ENCODE measurements around the gene KCP. TPM values are rescaled to one million over a fixed set of nuclear protein-coding genes. Genes with fewer than 3 reads are reported as not detected.
"Not testable (repeated sequence)": the region's sequence is repeated elsewhere in the genome, so short reads cannot be mapped to it uniquely, and the experiment has no call there.

The KCP gene
- total RNA-seq, 1 experiment from 2014 or later = 2.7 TPM

- peak overlapping the region; percentile 41; the same call in 1 of the 2 replicates for H3K4me3 Mint-ChIP-seq
- DNase-seq (ENCODE audit: low spot score) (no peak), ATAC-seq (no peak)
- ChIA-PET POLR2A (interaction anchor here (1.1 kb wide), 1 partner anchor 140 kb away, joined by 4 read pairs; no protein-coding TSS in a partner anchor), CTCF (interaction anchor here (0.8 to 2.4 kb wide), 6 partner anchors 24 to 178 kb away, joined by 3 to 15 read pairs (median 4); partner anchors contain the start of gene IRF5)
- H3K27me3 Mint-ChIP-seq (ENCODE audit: low read depth) = peaks cover 84% of the 10 kb centered on the region
- H3K4me1 Mint-ChIP-seq = peaks cover 30% of the 10 kb centered on the region
- no peaks in the 10 kb centered on the region for H3K9me3 Mint-ChIP-seq
- no peaks in the 10 kb centered on the region for H3K36me3 Mint-ChIP-seq
- H3K27ac Mint-ChIP-seq = no peak overlapping the region
- TF ChIP-seq IRF1 (CRISPR knock-in tag; IDR thresholded peaks at IDR 0.05) = no peak
- 0 out of 2 replicates have a peak, but pooled peaks have one; percentile 22 for TF ChIP-seq ZNF263 (CRISPR knock-in tag; IDR thresholded peaks at IDR 0.05; ENCODE audit: low read depth)
- TF ChIP-seq ZNF671 (CRISPR knock-in tag; IDR thresholded peaks at IDR 0.05) = no peak
- no peak for TF ChIP-seq CBFB (CRISPR knock-in tag; IDR thresholded peaks at IDR 0.05; ENCODE audit: low read depth)
- TF ChIP-seq ZNF512 (CRISPR knock-in tag; IDR thresholded peaks at IDR 0.05; ENCODE audit: borderline replicate concordance) = no peak
These were observed 3.5 kb upstream of the KCP start for GRCh38 chr7:128913870-128914565.

GRCh38 chr7:128912709-128913495, 2.4 kb upstream of the KCP start:
- ATAC-seq; POLR2A ChIA-PET; H3K27ac Mint-ChIP-seq; H3K9me3 Mint-ChIP-seq; DNase-seq (ENCODE audit: low spot score); H3K36me3 Mint-ChIP-seq; H3K4me3 Mint-ChIP-seq: not testable (repeated sequence)
- H3K4me1 Mint-ChIP-seq = peaks cover 31% of the 10 kb centered on the region
- peaks cover 82% of the 10 kb centered on the region for H3K27me3 Mint-ChIP-seq (ENCODE audit: low read depth)
- CTCF ChIA-PET = interaction anchor here (2.4 to 4.7 kb wide), 2 partner anchors 35 to 179 kb away, joined by 15 to 49 read pairs; no protein-coding TSS in a partner anchor

GRCh38 chr7:128912281-128912680, 1.8 kb upstream of the KCP start:
- Mint-ChIP-seq H3K27me3 (ENCODE audit: low read depth) (peaks cover 82% of the 10 kb centered on the region), H3K4me3 (no peak overlapping the region), H3K9me3 (no peaks in the 10 kb centered on the region), H3K27ac (no peak overlapping the region), H3K36me3 (no peaks in the 10 kb centered on the region), H3K4me1 (peaks cover 31% of the 10 kb centered on the region)
- no peak for DNase-seq (ENCODE audit: low spot score)
- no peak for ATAC-seq
- ChIA-PET POLR2A (no interaction called here), CTCF (interaction anchor here (1.0 to 4.7 kb wide), 10 partner anchors 21 to 532 kb away, joined by 3 to 64 read pairs (median 8); no protein-coding TSS in a partner anchor)
- TF ChIP-seq TCF7 (CRISPR knock-in tag; IDR thresholded peaks at IDR 0.05; ENCODE audit: low read depth) (no peak), ZNF416 (CRISPR knock-in tag; IDR thresholded peaks at IDR 0.05) (no peak), ZNF671 (CRISPR knock-in tag; IDR thresholded peaks at IDR 0.05) (no peak), USF2 (CRISPR knock-in tag; IDR thresholded peaks at IDR 0.05) (no peak), STAT6 (CRISPR knock-in tag; conservative IDR thresholded peaks at IDR 0.05; ENCODE audit: low read depth) (no peak), ZNF317 (CRISPR knock-in tag; IDR thresholded peaks at IDR 0.05; ENCODE audit: borderline replicate concordance, low read depth) (no peak), ZSCAN18 (CRISPR knock-in tag; IDR thresholded peaks at IDR 0.05) (no peak), PRRX2 (CRISPR knock-in tag; IDR thresholded peaks at IDR 0.05) (no peak), TEAD1 (CRISPR knock-in tag; IDR thresholded peaks at IDR 0.05) (no peak), ZBTB21 (CRISPR knock-in tag; IDR thresholded peaks at IDR 0.05; ENCODE audit: borderline replicate concordance) (no peak), MLX (CRISPR knock-in tag; IDR thresholded peaks at IDR 0.05) (no peak), NFATC4 (CRISPR knock-in tag; IDR thresholded peaks at IDR 0.05) (no peak), NR3C1 (CRISPR knock-in tag; conservative IDR thresholded peaks at IDR 0.05; ENCODE audit: low read depth) (no peak)
